Neural crest cell (in vitro differentiated cells): ENCODE data around the gene RAB5B. TPM values are rescaled to one million over a fixed set of nuclear protein-coding genes. Genes with fewer than 3 reads are reported as not detected.

Source experiments
- DNase-seq: peaks from one replicate; pipeline ENCODE4 v3.0.0; 2021; ENCODE audit warnings: low read depth, mixed read lengths, low spot score
- H3K27ac Mint-ChIP-seq: one replicate; pipeline ENCODE4 v1.8.0; 2021; ENCODE audit warnings: mild to moderate bottlenecking, mixed read lengths; ENCODE audit not compliant: unreplicated experiment
- H3K27me3 Mint-ChIP-seq: 2 replicates; pipeline ENCODE4 v1.8.0; 2021; ENCODE audit warnings: low read depth, mild to moderate bottlenecking, mixed read lengths
- H3K36me3 Mint-ChIP-seq: 2 replicates; pipeline ENCODE4 v1.8.0; 2021; ENCODE audit warnings: low read depth, mild to moderate bottlenecking, mixed read lengths
- H3K4me1 Mint-ChIP-seq: 2 replicates; pipeline ENCODE4 v1.8.0; 2021; ENCODE audit warnings: mixed read lengths
- H3K4me3 Mint-ChIP-seq: one replicate; pipeline ENCODE4 v1.8.0; 2021; ENCODE audit warnings: mild to moderate bottlenecking, mixed read lengths
- H3K9me3 Mint-ChIP-seq: 2 replicates; pipeline ENCODE4 v1.8.0; 2021; ENCODE audit warnings: mixed read lengths
- CTCF ChIP-seq: fragments of 200-600 bp; sonication (generic); conservative IDR thresholded peaks from 2 replicates; pipeline ENCODE4 v1.5.0; 2021; ENCODE audit warnings: antibody characterized with exemption, mild to moderate bottlenecking
- long read RNA-seq: library from polyadenylated mRNA; unstranded; transcript quantifications from one replicate; pipeline ENCODE4 v2.0.0, GENCODE V29; 2020
- total RNA-seq: library from RNA; stranded (reverse); gene quantifications from 2 replicates; pipeline ENCODE4 v1.2.1, GENCODE V29; 2021

The RAB5B gene
- 86.5 and 97.3 TPM in 2 replicates for total RNA-seq
- long read RNA-seq, partial matches to known transcripts, result 0 of 4 reads
- long read RNA-seq, other reads (novel, unspliced or antisense), result 4 of 4 reads

- H3K27ac Mint-ChIP-seq, result no peak within 1 kb of the TSS
- peak; percentile 87 for DNase-seq
- TF ChIP-seq CTCF, result no peak
- H3K27me3 Mint-ChIP-seq, result no peaks in the 10 kb centered on the region
- no peaks in the 10 kb centered on the region for H3K9me3 Mint-ChIP-seq
- H3K36me3 Mint-ChIP-seq, result peaks cover 12% of the 10 kb centered on the region
- H3K4me1 Mint-ChIP-seq, result peaks cover 29% of the 10 kb centered on the region
- no peak within 1 kb of the TSS for H3K4me3 Mint-ChIP-seq
These were observed at the start of gene RAB5B for GRCh38 chr12:55973599-55974307. RAB5B (plus strand) TSS chr12:55974078; CDS start chr12:55986961, 12,883 bp downstream.

- H3K27ac Mint-ChIP-seq, result no peak overlapping the region
- TF ChIP-seq CTCF, result no peak
- H3K36me3 Mint-ChIP-seq, result no peaks in the 10 kb centered on the region
- peak overlapping the region; percentile 96 for H3K4me3 Mint-ChIP-seq
- no peaks in the 10 kb centered on the region for H3K9me3 Mint-ChIP-seq
- DNase-seq, result no peak
- H3K4me1 Mint-ChIP-seq, result peaks cover 46% of the 10 kb centered on the region
- no peaks in the 10 kb centered on the region for H3K27me3 Mint-ChIP-seq
These were observed 48.5 kb upstream of the RAB5B start for GRCh38 chr12:55925371-55925770.

- Mint-ChIP-seq H3K4me1 (peaks cover 53% of the 10 kb centered on the region), H3K9me3 (no peaks in the 10 kb centered on the region), H3K4me3 (peak overlapping the region; percentile 96), H3K27ac (peak overlapping the region; percentile 86), H3K27me3 (peaks cover 4% of the 10 kb centered on the region), H3K36me3 (no peaks in the 10 kb centered on the region)
- DNase-seq, result no peak
- no peak for TF ChIP-seq CTCF
These were observed 47.8 kb upstream of the RAB5B start for GRCh38 chr12:55925870-55926737.

GRCh38 chr12:55926738-55927587, 46.9 kb upstream of the RAB5B start:
- H3K9me3 Mint-ChIP-seq, result no peaks in the 10 kb centered on the region
- H3K4me3 Mint-ChIP-seq, result peak overlapping the region; percentile 96
- H3K27ac Mint-ChIP-seq, result peak overlapping the region; percentile 86
- TF ChIP-seq CTCF, result peak; percentile 81
- peaks cover 11% of the 10 kb centered on the region for H3K27me3 Mint-ChIP-seq
- H3K36me3 Mint-ChIP-seq, result no peaks in the 10 kb centered on the region
- peaks cover 59% of the 10 kb centered on the region for H3K4me1 Mint-ChIP-seq
- peak; percentile 82 for DNase-seq
